ENCODE measurements around the gene ZNF622. TPM values are rescaled to one million over a fixed set of nuclear protein-coding genes. Genes with fewer than 3 reads are reported as not detected.

ZNF622 gene
- polyA plus RNA-seq, 1 donor (not counting 4 experiments of a cell fraction or from before 2014, with no cell fraction given): 23.1 TPM

DNA sequence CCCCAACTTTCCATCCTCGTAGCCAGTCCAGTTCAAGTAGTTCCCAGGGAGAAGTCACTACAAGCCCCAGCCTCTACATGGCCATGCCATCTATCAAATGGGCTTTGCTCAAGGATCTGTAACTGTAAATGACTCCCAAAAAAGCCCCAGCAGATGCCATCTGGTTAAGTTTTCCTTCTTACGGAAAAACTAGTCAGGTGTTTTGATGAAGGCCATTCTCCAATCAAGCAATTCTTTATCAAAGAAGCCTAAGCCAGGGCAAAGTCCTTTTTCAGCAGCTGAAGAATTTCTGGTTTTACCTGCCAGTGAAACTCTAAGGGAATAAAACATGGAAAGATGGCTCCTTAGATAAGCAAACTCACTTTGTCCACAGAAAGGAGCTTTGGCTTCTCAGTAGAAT lies 21.9 kb upstream of the ZNF622 start:
- Histone ChIP-seq H3K4me3 (ENCODE audit: control insufficient read depth in 2 of 3, extremely low read depth in 1 of 3, insufficient read depth in 2 of 3, low read depth in 1 of 3, low read length in 3 of 3) (no peak overlapping the region), H3K36me3 (ENCODE audit: control insufficient read depth in 2 of 2, extremely low read depth in 1 of 2, insufficient read depth in 2 of 2, low read length in 2 of 2) (no peaks in the 10 kb centered on the region), H3K9me1 (ENCODE audit: control insufficient read depth, extremely low read depth, insufficient read depth, low read length) (no peaks in the 10 kb centered on the region), H4K20me1 (ENCODE audit: control insufficient read depth, extremely low read depth, insufficient read depth, low read length) (no peaks in the 10 kb centered on the region), H3K79me2 (ENCODE audit: control insufficient read depth, insufficient read depth, low read length) (no peaks in the 10 kb centered on the region), H3K9me3 (ENCODE audit: control insufficient read depth, low read depth, low read length) (no peaks in the 10 kb centered on the region), H2AFZ (ENCODE audit: control insufficient read depth, low read length) (no peak overlapping the region), H3K27ac (ENCODE audit: control insufficient read depth, insufficient read depth, low read length) (no peak overlapping the region), H3K9ac (ENCODE audit: control insufficient read depth, extremely low read depth, insufficient read depth, low read length) (no peak overlapping the region), H3K27me3 (ENCODE audit: control insufficient read depth, extremely low read depth, insufficient read depth, low read length) (no peaks in the 10 kb centered on the region), H3K4me2 (ENCODE audit: control insufficient read depth, extremely low read depth, insufficient read depth, low read depth, low read length) (no peak overlapping the region), H3K4me1 (ENCODE audit: control insufficient read depth, extremely low read depth, insufficient read depth, low read length) (peaks cover 19% of the 10 kb centered on the region)
- dilution Hi-C loops (cut with MboI; ENCODE audit: extremely low pct_ligation_motif_present, low sequenced_read_pairs): no loop called here
- TF ChIP-seq EZH2 (IDR thresholded peaks at IDR 0.05; ENCODE audit: low read length): no peak
- TF ChIP-seq CTCF (optimal IDR thresholded peaks at IDR 0.05 in 1 of 3, IDR thresholded peaks at IDR 0.05 in 1 of 3, conservative IDR thresholded peaks at IDR 0.05 in 1 of 3; ENCODE audit: extremely low read depth in 1 of 3, insufficient read depth in 2 of 3, low read length in 3 of 3): no peak
- FAIRE-seq (no peak), DNase-seq (ENCODE audit: low read depth, low spot score) (no peak)

DNA sequence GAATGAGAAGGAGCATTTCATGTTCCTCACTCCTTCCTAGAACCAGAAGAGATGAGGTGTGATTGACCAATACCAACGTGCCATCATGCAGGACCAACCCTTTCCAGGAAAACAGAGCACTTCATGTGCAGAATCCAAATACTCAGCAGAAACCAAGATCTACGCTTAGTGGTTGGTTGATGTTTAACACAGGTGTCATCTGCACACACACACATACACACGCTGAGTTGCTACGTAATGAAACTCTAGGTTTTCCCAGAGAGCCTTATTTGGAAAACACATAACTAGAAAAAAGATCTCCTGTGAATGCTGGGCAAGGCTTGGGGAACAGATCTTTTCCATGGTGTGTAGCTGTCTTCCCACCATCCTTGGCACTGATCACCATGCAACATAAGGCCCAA lies 21.1 kb upstream of the ZNF622 start:
- H3K79me2 ChIP-seq (ENCODE audit: control insufficient read depth, insufficient read depth, low read length): no peaks in the 10 kb centered on the region
- H3K4me3 ChIP-seq (ENCODE audit: control insufficient read depth in 2 of 3, extremely low read depth in 1 of 3, insufficient read depth in 2 of 3, low read depth in 1 of 3, low read length in 3 of 3): no peak overlapping the region
- no peaks in the 10 kb centered on the region for H4K20me1 ChIP-seq (ENCODE audit: control insufficient read depth, extremely low read depth, insufficient read depth, low read length)
- FAIRE-seq (no peak), DNase-seq (ENCODE audit: low read depth, low spot score) (no peak)
- dilution Hi-C loops (cut with MboI; ENCODE audit: extremely low pct_ligation_motif_present, low sequenced_read_pairs): no loop called here
- peaks cover 14% of the 10 kb centered on the region for H3K4me1 ChIP-seq (ENCODE audit: control insufficient read depth, extremely low read depth, insufficient read depth, low read length)
- H3K36me3 ChIP-seq (ENCODE audit: control insufficient read depth in 2 of 2, extremely low read depth in 1 of 2, insufficient read depth in 2 of 2, low read length in 2 of 2): no peaks in the 10 kb centered on the region
- no peaks in the 10 kb centered on the region for H3K27me3 ChIP-seq (ENCODE audit: control insufficient read depth, extremely low read depth, insufficient read depth, low read length)
- no peaks in the 10 kb centered on the region for H3K9me3 ChIP-seq (ENCODE audit: control insufficient read depth, low read depth, low read length)
- no peak overlapping the region for H2AFZ ChIP-seq (ENCODE audit: control insufficient read depth, low read length)
- no peak overlapping the region for H3K4me2 ChIP-seq (ENCODE audit: control insufficient read depth, extremely low read depth, insufficient read depth, low read depth, low read length)
- H3K9ac ChIP-seq (ENCODE audit: control insufficient read depth, extremely low read depth, insufficient read depth, low read length): no peak overlapping the region
- TF ChIP-seq EZH2 (IDR thresholded peaks at IDR 0.05; ENCODE audit: low read length) (no peak), CTCF (optimal IDR thresholded peaks at IDR 0.05 in 1 of 3, IDR thresholded peaks at IDR 0.05 in 1 of 3, conservative IDR thresholded peaks at IDR 0.05 in 1 of 3; ENCODE audit: extremely low read depth in 1 of 3, insufficient read depth in 2 of 3, low read length in 3 of 3) (no peak)
- H3K9me1 ChIP-seq (ENCODE audit: control insufficient read depth, extremely low read depth, insufficient read depth, low read length): no peaks in the 10 kb centered on the region
- H3K27ac ChIP-seq (ENCODE audit: control insufficient read depth, insufficient read depth, low read length): no peak overlapping the region

All from keratinocyte (primary cell).